Measurements from ENCODE around the gene PRPF31. TPM values are rescaled to one million over a fixed set of nuclear protein-coding genes. Genes with fewer than 3 reads are reported as not detected.
A peak's percentile ranks its signal among the peaks of the same experiment; 100 is the strongest.

The PRPF31 gene
- total and polyA plus RNA-seq, 2 of the 13 experiments (the other 11 are each of a cell fraction or from before 2014, with no cell fraction given), result 23.8 to 63.8 TPM

- TF ChIP-seq MXI1 (IDR thresholded peaks at IDR 0.05; ENCODE audit: borderline replicate concordance, low read depth, low read length), result peak; percentile 9; the same call in 1 of the 3 replicates
- TF ChIP-seq ZNF607 (CRISPR knock-in tag; IDR thresholded peaks at IDR 0.05; ENCODE audit: borderline replicate concordance), result peak; percentile 9; the same call in 1 of the 2 replicates
- no peak for TF ChIP-seq ZNF710 (CRISPR knock-in tag; IDR thresholded peaks at IDR 0.05; ENCODE audit: borderline replicate concordance)
Observed at GRCh38 chr19:54136864-54137698, 21.5 kb downstream of the PRPF31 start (continued).

GRCh38 chr19:54137699-54138488, 22.3 kb downstream of the PRPF31 start, which contains the start of gene CNOT3:
Gene CNOT3 (plus strand): TSS chr19:54137762. CDS start chr19:54142979, 5,217 bp downstream.
- peaks cover 39% of the 10 kb centered on the region for H3K79me2 ChIP-seq (ENCODE audit: insufficient read depth, low read length)
- peak within 1 kb of the TSS; percentile 72 for H2AFZ ChIP-seq (ENCODE audit: low read length)
- intact Hi-C loops (cut with micrococcal nuclease; ENCODE audit: unreplicated experiment) (loop anchor here (5.0 kb wide), 1 partner anchor 64 kb away; the partner anchor contains the start of gene RPS9), in situ Hi-C loops (cut with HindIII; ENCODE audit: extremely low pct_ligation_motif_present, low pct_unique_long_range_greater_than_20kb) (no loop called here)
- DNase-seq (ENCODE audit: low spot score) (no peak), ATAC-seq (no peak), FAIRE-seq (no peak)
- H3K4me3 ChIP-seq (replicated peaks in 1 of 3; ENCODE audit: insufficient read depth in 1 of 3, low read depth in 2 of 3, low read length in 3 of 3), result peak within 1 kb of the TSS; percentile 74 to 86 (median 82)
- H4K20me1 ChIP-seq (ENCODE audit: insufficient read depth, low read length), result peaks cover 10% of the 10 kb centered on the region; the same call in 1 of the 2 replicates
- H3K9me3 ChIP-seq (ENCODE audit: low read length), result peaks cover 5% of the 10 kb centered on the region
- POLR2A ChIA-PET, result interaction anchor here (1.0 to 2.8 kb wide), 22 partner anchors 10 to 979 kb away, joined by 3 to 73 read pairs (median 5); partner anchors contain the start of genes LENG1, LENG8, LENG9 and MBOAT7
- peak within 1 kb of the TSS; percentile 94 for H3K4me2 ChIP-seq (ENCODE audit: low read depth, low read length)
- H3K4me1 ChIP-seq (ENCODE audit: insufficient read depth, low read length), result peaks cover 42% of the 10 kb centered on the region
- peak within 1 kb of the TSS; percentile 97 for H3K9ac ChIP-seq (ENCODE audit: insufficient read depth, low read depth, low read length)
- no peaks in the 10 kb centered on the region; a peak in 1 of 5 replicates for H3K27me3 ChIP-seq (ENCODE audit: control insufficient read depth in 1 of 2, insufficient read depth in 2 of 2, low read length in 2 of 2)
- BruUV-seq (replicated peaks), result no TSS peak
- peaks cover 20 to 33% of the 10 kb centered on the region in 2 experiments for H3K36me3 ChIP-seq (replicated peaks in 1 of 2; ENCODE audit: control insufficient read depth in 1 of 2, insufficient read depth in 2 of 2, low read length in 2 of 2)
- WGBS (ENCODE audit: low lambda C conversion rate), result no CpG with 5 or more reads among the region's 103 CpGs
- peak within 1 kb of the TSS; percentile 88 for H3K27ac ChIP-seq (ENCODE audit: extremely low read length, insufficient read depth, low read length)
- CTCF ChIA-PET (ENCODE audit: low intra/inter-chr PET ratio, low total read pairs), result no interaction called here
- TF ChIP-seq THAP7 (CRISPR knock-in tag; IDR thresholded peaks at IDR 0.05) (no peak), ZNF564 (CRISPR knock-in tag; IDR thresholded peaks at IDR 0.05) (no peak), GMEB2 (CRISPR knock-in tag; IDR thresholded peaks at IDR 0.05; ENCODE audit: low read depth) (no peak), TFAP4 (IDR thresholded peaks at IDR 0.05; ENCODE audit: borderline replicate concordance, low read depth) (no peak), CHD4 (IDR thresholded peaks at IDR 0.05; ENCODE audit: borderline replicate concordance, low read length) (no peak), SMAD3 (CRISPR knock-in tag; IDR thresholded peaks at IDR 0.05) (no peak), ZSCAN5A (CRISPR knock-in tag; IDR thresholded peaks at IDR 0.05; ENCODE audit: borderline replicate concordance) (no peak), TBX2 (CRISPR knock-in tag; IDR thresholded peaks at IDR 0.05; ENCODE audit: borderline replicate concordance) (peak; percentile 42; the same call in 1 of the 2 replicates), RFXANK (CRISPR knock-in tag; IDR thresholded peaks at IDR 0.05) (no peak), RARA (CRISPR knock-in tag; IDR thresholded peaks at IDR 0.05) (no peak)
